ENCODE data around the gene TARBP1. TPM values are rescaled to one million over a fixed set of nuclear protein-coding genes. Genes with fewer than 3 reads are reported as not detected.

TARBP1 gene
- total RNA-seq, 1 experiment from 2014 or later, result 31.8 TPM

DNA sequence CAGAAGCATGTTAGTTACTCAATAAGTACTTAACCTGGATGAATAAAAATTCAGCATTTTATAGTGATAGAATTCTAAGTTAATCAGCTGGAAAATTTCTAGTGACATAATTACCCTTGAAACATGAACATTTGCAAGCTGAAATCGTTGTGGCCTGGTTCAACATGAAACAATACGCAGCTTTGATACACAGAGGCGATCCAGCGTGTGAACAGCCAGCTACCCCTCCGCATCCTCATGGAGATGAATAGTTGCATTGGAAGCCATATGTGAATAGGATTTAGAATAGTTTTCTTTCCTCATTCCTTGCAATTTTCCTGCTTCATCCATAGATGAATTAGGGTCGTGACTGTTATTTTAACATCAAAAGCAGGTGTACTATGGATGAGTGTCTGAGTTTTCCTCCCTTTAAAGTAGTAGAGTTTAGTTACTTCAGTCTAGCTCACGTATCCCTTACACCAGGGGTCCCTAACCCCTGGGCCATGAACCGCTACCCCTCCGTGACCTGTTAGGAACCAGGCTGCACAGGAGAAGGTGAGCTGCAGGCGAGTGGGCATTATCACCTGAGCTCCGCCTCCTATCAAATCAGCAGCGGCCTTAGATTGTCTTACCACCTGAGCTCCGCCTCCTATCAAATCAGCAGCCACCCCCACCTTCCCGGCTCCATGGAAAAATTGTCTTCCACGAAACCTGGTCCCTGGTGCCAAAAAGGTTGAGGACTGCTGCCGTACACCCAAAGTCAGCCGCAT lies 6.2 kb upstream of the TARBP1 start:
- DNase-seq (ENCODE audit: low spot score), result no peak

DNA sequence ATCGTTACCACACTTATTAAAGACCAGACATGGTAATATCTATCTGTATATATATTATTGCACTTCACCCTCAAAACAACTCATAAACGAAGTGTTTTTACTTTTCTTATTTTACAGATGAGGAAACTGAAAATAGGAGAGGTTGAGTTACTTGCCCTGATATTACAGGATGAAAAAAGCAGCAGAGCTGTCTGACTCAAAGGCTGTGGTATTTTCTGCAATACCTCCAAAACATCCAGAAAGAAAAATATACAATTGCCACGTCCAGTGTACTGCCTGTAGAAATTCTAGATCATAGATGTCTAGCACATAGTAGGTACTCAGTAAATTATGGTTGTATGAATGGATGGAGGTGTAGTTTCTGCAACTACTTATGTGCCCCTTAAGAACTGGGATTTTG lies 5.2 kb upstream of the TARBP1 start:
- DNase-seq (ENCODE audit: low spot score), result no peak

DNA sequence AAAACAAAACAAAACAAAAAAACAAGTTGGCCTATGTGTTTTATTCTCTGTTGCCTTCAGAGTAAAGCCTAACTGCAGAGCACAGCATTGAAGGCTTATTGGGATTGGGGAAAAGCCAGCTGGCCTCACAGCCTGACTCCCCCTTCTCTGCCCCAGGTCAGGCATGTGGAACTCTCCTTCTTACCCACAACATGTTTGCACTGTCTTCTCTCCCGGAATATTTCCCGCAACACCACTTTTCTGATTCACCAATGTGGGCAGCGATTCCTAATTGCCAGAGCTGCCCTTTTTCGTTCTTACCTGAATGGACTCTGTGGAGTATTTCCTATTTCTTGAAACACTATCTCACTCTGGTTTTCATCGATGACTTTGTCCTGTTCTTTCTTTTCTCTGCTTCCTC lies 2.8 kb upstream of the TARBP1 start:
- DNase-seq (ENCODE audit: low spot score), result no peak

DNA sequence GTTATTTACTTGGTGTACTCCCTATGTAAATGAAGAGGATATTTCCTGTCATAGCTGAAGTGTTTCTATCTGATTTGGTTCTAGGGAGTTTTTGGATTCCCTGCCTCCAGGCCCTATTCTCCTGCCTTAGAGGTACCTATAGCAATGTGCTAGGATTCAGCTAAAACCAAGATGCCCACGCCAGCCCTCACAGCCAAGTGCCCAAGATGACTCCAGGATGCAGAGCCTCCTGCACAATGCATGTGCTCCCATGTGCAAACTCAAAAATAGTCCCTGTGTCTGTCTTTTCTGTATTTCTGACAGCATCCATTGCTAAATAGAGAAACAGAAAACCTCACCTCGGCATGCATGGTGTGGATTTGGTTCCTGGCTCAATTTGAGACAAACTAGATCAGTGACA lies 887 bp upstream of the TARBP1 start:
- no peak for DNase-seq (ENCODE audit: low spot score)

DNA sequence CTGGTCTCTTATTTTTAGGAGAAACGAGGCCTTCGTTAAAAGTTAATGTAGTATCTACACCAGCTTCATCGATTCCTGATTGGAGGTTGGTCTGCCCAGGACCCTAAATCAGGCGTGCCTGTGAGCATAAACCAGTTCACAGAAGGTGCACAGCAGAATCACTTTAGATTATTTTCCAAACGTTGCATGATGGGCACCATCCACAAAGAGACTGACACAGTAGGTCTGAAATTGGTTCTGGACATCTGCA lies 256 bp upstream of the TARBP1 start:
- no peak for DNase-seq (ENCODE audit: low spot score)

DNA sequence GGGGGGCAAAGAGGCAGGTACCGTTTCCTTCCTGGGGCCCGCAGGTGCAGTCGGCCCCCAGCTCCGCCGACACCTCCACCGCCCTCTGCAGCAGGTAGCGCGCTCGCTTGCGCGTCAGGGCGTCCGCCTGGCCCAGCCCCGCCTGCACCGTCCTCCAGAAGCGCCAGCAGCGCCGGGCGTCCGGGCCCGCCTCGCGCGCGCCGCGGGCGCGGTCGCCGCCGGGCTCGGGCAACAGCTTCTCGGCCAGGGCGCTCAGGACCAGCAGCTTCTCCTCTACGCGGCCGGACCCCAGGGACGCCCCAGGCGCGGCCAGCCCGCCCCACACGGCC lies 863 bp downstream of the TARBP1 start:
- peak; percentile 26 for DNase-seq (ENCODE audit: low spot score)

DNA sequence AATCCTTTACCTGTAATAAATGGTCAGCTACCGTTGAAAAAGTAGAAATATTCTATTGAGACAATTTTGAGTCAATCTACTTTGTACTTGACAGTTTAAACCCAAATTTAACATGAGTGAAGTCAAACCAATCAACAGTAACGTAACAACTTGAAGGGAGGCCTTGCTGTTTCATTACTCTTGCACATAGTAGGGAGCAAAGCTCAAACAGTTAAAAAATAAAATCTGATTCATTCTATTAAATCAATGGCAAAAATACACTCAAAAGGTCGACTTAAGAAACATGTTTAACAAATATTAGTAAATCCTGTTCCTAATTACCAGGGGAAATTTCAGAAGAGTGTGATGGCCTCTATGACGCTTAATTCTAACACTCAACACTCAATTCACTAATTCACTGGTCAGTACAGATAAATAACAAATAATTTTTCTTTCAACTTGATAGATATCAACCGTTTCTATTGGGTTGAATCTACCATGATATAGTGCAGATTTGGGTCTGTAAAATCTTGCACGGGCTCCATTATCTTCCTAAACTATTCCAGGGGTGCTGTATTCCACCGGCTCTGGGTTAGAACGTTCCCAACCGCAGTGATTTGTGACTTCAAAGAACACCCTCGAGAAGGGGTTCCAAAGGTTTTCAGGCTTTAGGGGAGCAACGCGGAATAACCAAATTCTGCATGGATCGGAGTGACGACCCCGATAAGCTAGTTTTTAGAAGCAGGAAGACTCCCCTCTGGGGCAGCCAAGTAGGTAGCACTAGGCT lies 1.4 kb downstream of the TARBP1 start:
- no peak for DNase-seq (ENCODE audit: low spot score)

DNA sequence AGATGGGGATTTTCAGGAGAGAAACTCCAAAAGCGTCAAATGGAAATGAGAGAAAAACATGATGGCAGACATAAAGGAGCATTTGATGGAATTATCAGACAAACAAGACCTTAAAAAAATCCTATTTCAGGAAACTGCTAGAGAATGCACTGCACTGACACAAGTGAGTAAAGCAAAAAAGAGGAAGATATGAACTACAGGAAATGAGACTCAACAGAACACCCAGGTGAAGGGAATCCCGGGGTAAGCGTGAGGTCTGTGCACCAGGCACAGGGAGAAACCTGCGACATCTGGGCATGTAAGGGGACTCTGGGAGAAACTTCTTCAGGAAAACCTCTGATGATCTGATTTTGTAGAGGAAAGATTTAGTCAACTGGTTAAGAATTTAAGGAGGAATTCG lies 2.8 kb downstream of the TARBP1 start:
- no peak for DNase-seq (ENCODE audit: low spot score)

DNA sequence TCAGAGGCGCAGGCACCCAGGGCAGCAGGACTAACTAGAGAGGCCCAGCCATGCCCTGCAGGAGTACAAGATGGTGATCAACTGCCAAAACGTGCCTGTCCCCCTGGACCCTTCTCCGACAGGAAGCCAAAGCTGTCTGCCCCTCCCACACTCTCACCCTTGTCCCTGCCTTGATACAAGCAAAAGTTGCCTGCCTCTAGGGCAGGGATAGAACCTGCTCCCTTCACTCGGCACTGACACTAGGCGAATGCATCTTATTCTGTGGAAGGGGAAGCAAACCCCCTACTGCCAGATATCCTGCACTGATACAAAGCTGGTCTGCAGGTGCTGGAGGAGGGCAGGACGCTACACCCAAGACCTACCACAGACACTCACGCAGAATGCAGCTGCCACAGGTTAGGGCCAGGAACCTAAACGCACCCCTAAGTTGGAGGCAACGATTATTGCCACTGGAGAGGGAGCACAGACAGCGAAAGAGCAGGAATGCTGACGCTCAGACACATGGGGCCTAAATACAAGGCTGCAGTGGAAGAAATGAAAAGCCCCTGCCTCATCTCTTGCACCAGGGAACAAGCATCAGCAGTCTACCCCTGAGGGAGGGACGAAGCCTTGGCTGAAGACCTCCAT lies 3.7 kb downstream of the TARBP1 start:
- no peak for DNase-seq (ENCODE audit: low spot score)

DNA sequence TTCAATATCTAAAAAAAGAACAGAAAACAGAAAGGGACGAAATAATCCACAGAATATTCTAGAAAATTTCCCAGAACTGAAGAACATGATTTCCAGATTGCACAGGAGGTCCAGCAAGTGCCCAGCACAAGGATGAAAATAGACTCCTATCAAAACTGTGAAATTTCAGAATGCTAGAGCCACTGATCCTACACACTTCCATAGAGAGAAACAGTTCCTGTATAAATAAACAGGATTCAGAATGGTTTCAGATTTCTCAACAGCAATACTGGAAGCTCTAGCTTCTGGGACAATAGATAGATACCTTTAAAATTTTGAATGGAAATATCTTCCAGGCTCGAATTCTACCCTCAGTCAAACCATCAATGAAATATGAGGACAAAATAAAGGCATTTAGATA lies 4.6 kb downstream of the TARBP1 start:
- no peak for DNase-seq (ENCODE audit: low spot score)

DNA sequence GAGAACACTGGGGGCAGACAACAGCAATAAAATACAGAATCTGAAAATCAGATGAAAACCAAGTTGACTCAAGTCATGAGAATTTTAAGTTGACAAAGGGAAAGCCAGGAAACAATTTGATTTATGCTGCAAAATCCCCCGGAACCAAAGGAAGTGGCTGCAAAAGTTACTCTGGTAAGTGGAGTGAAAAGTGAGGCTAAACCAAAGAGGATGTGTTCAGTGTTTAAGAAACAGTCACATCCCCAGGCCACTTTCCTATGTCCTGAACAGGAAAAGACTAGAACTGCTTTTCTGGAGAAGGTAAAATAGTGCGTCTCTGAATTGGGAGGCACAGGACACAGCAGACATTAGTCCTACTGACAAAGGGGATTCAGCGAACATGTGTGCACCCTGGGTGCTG lies 5.9 kb downstream of the TARBP1 start:
- DNase-seq (ENCODE audit: low spot score), result peak; percentile 57

DNA sequence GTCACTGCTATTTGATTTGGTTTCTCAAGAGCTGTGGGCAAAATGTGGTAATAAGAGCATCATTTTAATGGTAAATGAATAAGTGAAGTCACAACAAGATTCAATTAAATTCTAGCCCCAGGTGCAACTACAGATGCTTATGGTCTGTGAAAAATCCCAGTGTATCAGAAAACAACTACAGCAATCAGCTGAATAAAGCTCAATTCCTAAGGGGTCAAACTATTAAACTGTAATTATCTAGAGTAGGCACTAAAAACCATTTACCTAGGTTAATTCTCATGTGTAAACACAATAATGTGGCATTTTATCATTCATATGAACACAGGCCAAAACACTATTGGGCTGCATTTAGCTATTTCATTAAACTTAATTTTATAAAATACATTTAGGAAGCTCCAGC lies 9.6 kb downstream of the TARBP1 start:
- no peak for DNase-seq (ENCODE audit: low spot score)

DNA sequence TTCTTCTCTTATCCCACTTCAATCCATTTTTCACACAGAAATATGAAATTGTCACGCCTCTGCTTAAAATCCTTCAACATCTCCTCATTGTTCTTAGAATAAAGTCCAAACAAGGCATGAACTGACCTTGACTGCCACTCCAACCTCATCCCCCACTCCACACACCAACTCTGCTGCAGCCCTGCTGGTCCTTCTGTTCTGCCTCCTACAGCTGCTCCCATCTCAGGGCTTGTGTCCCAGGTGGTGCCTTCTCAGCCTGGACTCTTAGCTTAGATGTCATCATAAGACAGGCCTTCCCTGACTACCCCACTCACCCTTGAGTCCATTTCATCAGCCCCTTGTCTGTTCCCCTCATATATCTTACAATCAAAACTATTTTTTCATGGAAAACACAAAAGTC lies 10.4 kb downstream of the TARBP1 start:
- DNase-seq (ENCODE audit: low spot score), result no peak

DNA sequence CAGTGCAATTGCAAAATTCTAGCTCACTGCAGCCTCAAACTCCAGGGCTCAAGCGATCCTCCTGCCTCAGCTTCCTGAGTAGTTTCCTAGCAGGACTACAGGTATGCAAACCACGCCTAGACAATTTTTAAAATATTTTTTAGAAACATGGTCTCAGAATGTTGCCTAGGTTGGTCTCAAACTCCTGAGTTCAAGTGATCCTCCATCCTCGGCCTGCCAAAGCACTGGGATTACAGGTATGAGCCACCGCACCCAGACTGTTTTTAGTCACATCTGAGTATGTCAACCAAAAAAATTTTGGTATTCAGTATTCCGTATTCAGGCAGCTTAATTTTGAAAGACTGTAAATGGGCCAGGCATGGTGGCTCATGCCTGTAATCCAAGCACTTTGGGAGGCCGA lies 11.2 kb downstream of the TARBP1 start:
- DNase-seq (ENCODE audit: low spot score), result no peak

DNA sequence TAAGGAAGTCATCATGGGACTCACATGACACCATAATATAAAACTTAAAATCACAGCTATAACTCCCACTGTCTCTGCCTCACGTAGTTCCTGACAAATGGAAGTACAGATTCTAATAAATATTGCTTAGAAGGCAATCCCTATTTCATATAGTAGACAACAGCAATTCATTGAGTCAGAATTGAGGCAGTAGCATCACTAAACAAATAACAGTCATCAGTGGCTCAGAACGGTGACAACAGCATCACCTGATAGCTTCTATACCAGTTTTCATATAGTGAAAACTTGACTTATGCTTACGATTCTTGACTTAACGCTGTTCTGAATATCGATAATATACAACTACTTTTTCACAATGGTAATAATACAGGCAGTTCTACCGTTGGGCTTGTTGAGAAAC lies 12.0 kb downstream of the TARBP1 start:
- DNase-seq (ENCODE audit: low spot score), result no peak

DNA sequence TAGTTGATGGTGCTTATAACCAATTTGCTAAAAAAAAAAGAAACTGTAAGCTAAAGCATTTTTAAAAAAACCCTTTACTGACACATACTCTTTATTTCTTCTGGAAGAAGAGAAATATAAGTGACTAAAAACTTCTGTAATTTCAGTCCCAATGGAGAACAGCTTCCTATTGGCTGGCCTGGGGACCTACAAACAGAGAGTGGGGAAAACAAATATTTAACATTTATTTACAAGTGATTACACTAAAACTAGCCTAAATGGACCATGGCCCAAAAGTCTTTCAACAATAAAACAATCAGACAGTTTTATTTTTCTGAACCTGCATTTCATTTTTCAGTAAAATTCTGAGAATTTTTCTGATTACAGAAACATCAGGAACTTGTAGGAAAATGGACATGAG lies 15.2 kb downstream of the TARBP1 start:
- no peak for DNase-seq (ENCODE audit: low spot score)

DNA sequence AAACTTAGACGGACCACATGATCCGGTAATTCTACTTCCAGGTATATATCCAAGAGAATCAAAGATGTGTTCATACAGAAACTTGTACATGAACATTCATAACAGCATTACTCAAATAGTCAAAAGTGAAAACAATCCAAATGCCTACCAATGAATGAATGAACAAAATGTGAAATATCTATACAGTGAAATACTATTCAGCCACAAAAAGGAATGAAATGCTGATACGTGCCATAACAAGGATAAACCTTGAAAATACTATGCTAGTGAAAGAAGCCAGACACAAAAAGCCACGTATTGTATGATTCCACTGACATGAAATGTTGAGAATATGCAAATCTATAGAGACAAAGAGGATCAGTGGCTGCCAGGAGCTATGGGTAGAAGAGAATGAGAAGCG lies 18.3 kb downstream of the TARBP1 start:
- no peak for DNase-seq (ENCODE audit: low spot score)

DNA sequence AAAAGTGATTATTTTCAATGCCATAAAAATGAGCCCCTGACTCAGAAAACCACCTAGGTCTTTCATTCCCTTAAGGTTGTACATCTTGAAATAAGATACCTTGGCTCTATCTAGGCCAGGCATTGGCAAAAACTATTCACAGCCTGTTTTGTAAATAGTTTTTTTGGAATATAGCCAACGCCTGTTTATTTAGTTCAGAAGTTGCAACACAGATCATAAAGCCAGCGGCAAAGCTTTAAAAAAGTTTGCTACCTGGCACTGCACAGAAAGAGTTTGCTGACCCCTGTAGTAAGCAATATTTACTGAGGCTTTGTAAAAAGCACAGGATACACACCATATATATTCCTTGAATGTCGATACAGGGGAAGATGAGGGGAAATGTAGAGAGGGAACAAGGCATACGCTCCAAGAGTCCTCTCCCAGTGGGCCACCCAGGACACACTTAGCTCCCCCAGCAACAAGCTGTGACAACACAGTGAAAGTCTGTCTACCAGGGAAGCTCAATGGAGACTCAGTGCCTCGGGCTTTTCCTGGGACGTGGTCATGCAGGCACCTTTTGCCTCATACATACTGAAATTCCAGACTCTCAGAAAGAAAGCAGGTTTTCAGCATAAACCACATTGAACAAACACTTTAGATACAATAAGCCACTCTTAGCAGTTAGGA lies 20.5 kb downstream of the TARBP1 start:
- no peak for DNase-seq (ENCODE audit: low spot score)

DNA sequence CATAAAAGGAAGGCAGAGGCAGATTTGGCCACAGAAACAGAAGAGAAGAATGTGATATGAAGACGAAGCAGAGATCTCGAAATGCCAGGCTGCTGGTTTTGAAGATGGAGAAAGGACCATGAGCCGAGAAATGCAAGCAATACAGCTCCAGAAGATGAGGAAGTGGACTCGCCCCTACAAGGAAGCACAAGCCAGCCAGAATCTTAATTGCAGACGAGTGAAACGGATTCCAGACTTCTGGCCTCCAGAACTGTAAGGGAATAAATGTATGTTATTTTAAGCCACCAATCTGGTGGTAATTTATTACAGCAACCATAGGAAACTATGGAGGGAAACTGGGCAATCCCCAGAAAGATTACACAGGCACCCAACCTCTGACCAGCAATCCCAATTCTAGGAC lies 24.1 kb downstream of the TARBP1 start:
- DNase-seq (ENCODE audit: low spot score), result no peak

DNA sequence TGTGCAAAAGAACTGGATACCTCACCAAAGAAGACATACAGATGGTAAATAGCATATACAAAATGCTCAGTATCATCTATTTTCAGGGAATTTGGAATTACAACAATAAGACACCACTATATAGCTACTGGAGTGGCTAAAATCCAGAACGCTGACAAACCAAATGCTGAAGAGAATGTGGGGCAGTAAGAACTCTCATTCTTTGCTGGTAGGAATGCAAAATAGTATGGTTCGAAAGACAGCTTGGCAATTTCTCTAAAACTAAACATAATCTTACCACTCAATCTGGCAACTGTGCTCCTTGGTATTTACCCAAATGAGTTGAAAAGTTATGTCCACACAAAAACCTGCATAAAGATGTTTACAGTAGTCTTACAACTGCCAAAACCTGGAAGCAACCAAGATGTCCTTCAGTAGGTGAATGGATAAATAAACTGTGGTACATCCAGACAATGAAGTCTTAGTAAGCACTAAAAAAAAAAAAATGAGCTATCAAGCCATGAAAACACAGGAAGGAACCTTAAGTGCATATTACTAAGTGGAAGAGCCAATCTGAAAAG lies 26.5 kb downstream of the TARBP1 start:
- DNase-seq (ENCODE audit: low spot score), result no peak

DNA sequence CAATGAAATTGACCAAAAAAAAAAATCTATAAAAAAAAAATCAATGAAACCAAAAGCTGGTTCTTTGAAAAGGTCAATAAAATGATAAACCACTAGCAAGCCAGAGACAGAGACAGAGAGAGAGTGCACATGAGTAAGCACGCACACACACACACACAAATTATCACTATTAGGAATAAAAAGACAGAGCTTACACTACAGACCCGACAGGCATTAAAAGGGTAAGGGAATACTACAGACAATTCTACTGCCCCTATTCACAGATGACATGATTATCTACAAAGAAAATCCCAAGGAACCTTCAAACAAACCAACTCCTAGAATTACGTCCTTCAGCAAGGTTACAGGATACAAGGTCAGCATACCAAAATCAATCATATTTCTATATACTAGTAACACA lies 38.6 kb downstream of the TARBP1 start:
- DNase-seq (ENCODE audit: low spot score), result no peak

DNA sequence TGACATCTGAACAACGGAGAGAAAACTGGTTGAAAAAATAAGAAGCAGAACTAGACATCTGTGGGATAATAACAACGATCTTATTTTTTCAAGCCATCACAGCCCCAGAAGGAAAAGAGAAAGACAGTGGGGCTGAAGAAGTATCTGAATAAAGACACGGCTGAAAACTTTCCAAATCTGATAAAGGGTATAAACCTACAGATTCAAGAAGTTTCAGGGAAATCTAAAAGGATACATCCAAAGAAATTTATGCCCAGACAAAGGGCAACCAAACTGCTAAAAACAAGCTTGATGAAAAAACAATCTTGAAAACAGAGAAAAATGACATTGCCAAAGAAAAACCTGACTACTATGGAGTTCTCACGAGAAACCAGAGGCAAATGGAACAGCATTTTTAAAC lies 40.4 kb downstream of the TARBP1 start:
- no peak for DNase-seq (ENCODE audit: low spot score)
